Measurements from ENCODE around the gene ERMARD.

DNA sequence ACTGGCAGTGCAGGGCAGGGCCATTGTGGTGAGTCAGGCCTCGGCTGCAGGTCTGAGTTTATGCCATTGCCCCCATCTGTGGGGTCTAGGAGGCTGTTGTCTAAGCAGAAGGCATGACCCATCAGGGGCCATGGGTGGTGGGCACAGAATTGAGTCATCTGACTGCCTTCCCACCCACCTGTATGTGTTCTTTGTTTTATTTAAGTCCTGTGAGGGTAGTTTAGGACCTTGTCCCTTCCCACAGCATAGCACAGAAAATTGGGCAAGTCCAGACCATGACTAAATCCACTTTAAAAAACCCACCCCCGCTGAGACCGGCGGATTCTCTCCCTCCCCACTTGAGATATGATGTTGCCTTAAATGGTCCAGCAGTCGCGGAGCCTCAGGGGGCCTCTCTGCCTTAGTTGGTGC, 40.3 kb downstream of the ERMARD start:
- TF ChIP-seq, protein P1, sequence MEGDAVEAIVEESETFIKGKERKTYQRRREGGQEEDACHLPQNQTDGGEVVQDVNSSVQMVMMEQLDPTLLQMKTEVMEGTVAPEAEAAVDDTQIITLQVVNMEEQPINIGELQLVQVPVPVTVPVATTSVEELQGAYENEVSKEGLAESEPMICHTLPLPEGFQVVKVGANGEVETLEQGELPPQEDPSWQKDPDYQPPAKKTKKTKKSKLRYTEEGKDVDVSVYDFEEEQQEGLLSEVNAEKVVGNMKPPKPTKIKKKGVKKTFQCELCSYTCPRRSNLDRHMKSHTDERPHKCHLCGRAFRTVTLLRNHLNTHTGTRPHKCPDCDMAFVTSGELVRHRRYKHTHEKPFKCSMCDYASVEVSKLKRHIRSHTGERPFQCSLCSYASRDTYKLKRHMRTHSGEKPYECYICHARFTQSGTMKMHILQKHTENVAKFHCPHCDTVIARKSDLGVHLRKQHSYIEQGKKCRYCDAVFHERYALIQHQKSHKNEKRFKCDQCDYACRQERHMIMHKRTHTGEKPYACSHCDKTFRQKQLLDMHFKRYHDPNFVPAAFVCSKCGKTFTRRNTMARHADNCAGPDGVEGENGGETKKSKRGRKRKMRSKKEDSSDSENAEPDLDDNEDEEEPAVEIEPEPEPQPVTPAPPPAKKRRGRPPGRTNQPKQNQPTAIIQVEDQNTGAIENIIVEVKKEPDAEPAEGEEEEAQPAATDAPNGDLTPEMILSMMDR (conservative IDR thresholded peaks at IDR 0.05 in 1 of 2, IDR thresholded peaks at IDR 0.05 in 1 of 2; ENCODE audit: low read depth in 1 of 2, low read length in 2 of 2) = no peak
- no peak for TF ChIP-seq EZH2 (IDR thresholded peaks at IDR 0.05; ENCODE audit: low read length, missing control alignments)
